LNCAP (cell line): ENCODE results near the gene PHLPP2.

Experiments
- TF ChIP-seq, protein P1 (sequence below): fragments of 450-650 bp; IDR thresholded peaks from 2 replicates; pipeline ENCODE4 v1.5.1; 2017; ENCODE audit warnings: mild to moderate bottlenecking

The PHLPP2 gene

DNA sequence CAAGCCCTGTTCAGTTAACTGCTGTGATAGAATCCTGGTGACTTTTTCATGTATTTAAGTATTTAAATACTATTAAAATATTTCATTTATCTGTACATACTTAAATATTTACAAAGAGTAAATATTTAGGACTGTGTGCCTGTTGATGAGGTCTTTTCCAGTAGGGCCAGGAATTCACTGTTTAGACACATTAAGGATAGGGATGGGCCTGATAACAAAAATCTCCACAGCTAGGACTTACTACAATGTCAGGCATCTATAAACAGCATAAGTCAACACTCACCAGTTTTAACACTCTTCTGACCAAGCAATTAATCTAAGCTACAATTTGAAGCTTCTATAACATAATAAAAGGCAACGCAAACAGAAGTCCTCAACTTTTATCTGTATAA is 50.9 kb downstream of the PHLPP2 start:
- TF ChIP-seq, protein P1, sequence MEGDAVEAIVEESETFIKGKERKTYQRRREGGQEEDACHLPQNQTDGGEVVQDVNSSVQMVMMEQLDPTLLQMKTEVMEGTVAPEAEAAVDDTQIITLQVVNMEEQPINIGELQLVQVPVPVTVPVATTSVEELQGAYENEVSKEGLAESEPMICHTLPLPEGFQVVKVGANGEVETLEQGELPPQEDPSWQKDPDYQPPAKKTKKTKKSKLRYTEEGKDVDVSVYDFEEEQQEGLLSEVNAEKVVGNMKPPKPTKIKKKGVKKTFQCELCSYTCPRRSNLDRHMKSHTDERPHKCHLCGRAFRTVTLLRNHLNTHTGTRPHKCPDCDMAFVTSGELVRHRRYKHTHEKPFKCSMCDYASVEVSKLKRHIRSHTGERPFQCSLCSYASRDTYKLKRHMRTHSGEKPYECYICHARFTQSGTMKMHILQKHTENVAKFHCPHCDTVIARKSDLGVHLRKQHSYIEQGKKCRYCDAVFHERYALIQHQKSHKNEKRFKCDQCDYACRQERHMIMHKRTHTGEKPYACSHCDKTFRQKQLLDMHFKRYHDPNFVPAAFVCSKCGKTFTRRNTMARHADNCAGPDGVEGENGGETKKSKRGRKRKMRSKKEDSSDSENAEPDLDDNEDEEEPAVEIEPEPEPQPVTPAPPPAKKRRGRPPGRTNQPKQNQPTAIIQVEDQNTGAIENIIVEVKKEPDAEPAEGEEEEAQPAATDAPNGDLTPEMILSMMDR = no peak

DNA sequence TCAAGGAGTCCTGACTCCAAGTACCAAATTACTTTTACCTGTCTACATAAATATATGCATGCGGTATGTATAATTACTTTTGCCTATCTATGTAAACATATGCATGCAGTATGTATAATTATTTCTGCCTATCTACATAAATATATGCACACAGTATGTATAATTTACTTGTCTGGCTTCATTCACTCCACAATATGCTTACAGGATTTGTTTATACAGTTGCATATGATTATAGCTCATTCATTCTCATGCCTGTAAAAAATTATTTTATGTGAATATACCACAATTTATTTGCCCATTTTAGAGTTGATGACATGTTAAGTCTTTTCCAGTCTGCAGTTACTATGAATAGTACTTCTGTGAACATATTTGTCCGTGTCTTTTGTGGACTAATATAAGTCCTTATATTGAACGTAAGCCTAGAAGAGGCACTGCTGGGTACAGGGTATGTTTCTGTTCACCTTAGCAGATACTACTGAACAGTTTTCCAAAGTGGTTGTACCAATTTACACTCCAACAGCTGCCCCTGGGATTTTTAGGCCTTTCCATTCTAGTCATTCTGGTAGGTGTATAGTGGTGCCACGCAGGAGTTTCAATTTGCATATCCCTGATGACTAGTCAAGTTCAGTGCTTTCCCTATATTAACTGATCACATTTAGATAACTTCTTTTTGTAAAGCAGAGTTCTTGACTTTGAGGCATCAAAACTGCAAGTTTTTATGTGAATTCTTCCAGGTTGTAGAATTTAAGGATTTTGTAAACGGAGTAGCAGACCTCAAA is 51.5 kb downstream of the PHLPP2 start:
- TF ChIP-seq, protein P1 = no peak

DNA sequence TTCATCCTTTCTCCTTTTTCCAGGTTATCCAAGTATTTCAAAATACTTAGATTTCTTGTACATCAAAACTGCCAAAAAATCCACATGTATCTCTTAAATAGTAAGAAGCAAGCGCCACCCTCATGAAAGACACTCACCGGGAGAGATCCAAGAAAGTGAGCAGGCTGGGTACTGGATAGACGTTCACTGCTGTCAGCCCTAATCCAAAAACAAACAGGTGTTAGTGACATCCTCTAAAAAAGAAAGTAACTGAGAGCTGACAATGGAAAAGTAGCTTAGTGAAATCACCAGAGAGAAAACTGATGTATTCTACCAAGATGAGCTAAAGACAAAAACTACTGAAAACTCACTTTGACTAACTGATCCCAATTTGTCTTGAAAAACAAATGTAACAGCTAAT is 52.4 kb downstream of the PHLPP2 start:
- TF ChIP-seq, protein P1 = no peak

DNA sequence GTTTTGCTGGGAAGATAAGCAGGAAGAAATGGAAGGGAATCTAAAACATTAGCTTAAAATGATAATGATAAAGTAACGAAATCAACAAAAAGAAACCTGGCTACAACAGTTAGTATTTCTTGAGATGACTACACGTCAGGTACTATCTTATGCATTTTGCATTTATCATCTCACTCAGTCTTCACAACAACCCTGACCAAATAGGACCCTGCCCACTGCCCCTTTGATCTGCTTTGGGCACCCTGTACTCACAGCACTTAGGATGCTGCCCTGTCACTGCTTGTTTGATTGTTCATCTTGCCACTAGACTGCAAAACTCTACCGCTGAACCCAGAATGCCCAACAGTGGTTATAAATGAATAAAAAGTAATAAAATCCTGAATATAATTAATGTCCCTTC is 53.3 kb downstream of the PHLPP2 start:
- TF ChIP-seq, protein P1 = no peak

DNA sequence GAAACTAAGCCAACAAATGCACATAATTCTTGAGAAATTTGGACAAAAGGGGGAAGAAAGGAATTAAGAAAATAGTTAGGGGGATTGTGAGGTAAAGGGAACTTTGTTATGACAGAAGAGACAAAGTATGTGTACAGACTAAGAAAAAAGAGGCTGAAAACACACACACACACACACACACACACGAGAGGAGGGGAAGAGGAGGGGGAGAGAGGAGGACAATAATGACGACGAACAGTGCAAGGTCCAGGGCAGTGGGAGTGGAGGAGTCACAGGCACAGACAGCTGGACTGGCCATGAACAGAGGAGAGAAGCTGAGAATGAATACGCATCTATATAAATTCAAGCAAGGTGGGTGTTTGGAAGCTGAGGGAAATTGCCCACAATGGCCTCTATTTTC is 54.0 kb downstream of the PHLPP2 start:
- TF ChIP-seq, protein P1 = no peak

DNA sequence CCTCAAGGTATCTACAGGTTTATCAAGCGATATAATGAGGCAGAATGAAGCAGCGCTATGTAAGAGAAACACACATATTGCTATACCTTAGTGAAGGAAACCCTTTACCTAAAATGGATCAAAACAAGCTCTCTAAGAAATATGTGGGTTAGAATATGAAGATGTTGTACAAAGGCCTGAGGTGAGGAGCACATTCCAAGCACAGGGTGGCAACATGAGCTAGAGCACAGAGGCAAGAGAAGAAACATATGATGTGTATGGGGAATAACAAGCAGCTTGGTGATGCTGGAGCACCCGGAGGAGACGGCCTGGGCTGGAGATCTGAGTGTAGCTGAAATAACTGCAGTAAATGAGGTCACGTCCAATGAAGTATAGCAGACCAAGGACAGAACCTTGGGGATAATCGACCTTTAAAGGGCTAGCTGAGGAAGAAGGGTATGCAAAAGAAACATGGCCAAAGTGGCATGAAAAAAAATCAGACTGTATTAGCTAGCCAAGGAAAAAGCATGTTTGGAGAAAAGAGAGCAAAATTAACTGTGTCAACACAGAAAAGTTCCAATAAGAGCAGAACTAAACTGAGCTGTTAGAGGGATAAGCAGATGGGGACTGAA is 54.5 kb downstream of the PHLPP2 start:
- TF ChIP-seq, protein P1 = no peak

DNA sequence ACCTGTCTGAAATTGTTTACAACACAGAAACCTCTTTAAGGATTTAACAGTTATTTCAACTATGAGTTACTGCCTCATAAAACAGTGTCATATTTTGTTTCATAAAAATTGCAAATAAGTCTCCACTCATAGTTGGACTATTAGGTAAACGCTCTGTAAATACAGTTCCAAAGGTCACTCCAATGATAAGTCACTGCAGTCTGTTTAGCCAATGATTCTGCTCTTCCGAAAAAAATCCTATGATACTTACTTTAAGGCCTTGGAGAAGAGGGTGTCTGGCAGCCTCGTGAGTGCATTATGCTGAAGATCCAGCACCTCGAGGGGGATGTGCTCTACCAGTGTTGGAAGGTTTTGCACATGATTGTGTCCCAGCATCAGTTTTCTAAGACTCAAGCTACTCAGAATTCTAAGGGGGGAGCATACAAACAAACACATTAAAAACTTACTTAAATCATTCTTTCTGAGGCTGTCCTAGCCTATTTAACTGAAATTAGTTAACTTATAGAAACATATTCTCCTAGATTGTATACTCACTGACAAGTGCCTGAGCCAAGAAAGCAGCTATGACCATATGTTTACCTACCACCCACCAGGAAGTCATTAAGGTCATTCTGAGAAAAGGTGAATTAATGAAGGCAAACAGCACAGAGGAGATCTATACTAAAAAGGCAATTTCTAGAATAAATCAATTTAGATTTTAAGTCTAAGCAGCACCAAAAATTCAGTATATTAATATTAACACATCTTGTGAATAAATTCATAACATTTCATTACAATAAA is 57.4 kb downstream of the PHLPP2 start:
- TF ChIP-seq, protein P1 = no peak
